Trophoblast cell (in vitro differentiated cells and primary cell): ENCODE measurements around the gene NR5A1.
A peak's percentile ranks its signal among the peaks of the same experiment; 100 is the strongest.

Experiments used
- DNase-seq, 2 donors: peaks; one replicate each; pipeline ENCODE4 v3.0.0-alpha.2; 2016
- H2AFZ ChIP-seq: 2 replicates; pipeline ENCODE4 v1.6.1; 2013; ENCODE audit warnings: low read length, moderate library complexity, mild to moderate bottlenecking; ENCODE audit not compliant: insufficient read depth, poor library complexity
- H2AK5ac ChIP-seq: 2 replicates; pipeline ENCODE4 v1.6.1; 2013; ENCODE audit warnings: mild to moderate bottlenecking, low read length
- H2BK120ac ChIP-seq: 2 replicates; pipeline ENCODE4 v1.6.1; 2013; ENCODE audit warnings: low read length, mild to moderate bottlenecking, moderate library complexity; ENCODE audit not compliant: insufficient read depth, poor library complexity
- H2BK12ac ChIP-seq: 2 replicates; pipeline ENCODE4 v1.6.1; 2013; ENCODE audit warnings: mild to moderate bottlenecking, low read length, moderate library complexity
- H2BK5ac ChIP-seq: 2 replicates; pipeline ENCODE4 v1.6.1; 2013; ENCODE audit warnings: low read length, low read depth, moderate library complexity, mild to moderate bottlenecking; ENCODE audit not compliant: poor library complexity
- H3K14ac ChIP-seq: 2 replicates; pipeline ENCODE4 v1.6.1; 2013; ENCODE audit warnings: mild to moderate bottlenecking, low read length
- H3K18ac ChIP-seq: 2 replicates; pipeline ENCODE4 v1.6.1; 2013; ENCODE audit warnings: mild to moderate bottlenecking, low read length
- H3K23ac ChIP-seq: 2 replicates; pipeline ENCODE4 v1.6.1; 2013; ENCODE audit warnings: low read length
- H3K27ac ChIP-seq: 2 replicates; pipeline ENCODE4 v1.5.1; 2013; ENCODE audit warnings: low read depth, mild to moderate bottlenecking, inconsistent platforms, low read length, moderate library complexity
- H3K27me3 ChIP-seq: 2 replicates; pipeline ENCODE4 v1.6.1; 2013; ENCODE audit warnings: inconsistent platforms, mild to moderate bottlenecking, low read length, moderate library complexity; ENCODE audit not compliant: insufficient read depth
- H3K36me3 ChIP-seq, 2 experiments: 1 replicate in 1 of 2; 2 replicates in 1 of 2; pipeline ENCODE4 v1.6.1; 2013; ENCODE audit warnings: low read length in 2 of 2, mild to moderate bottlenecking in 2 of 2, moderate library complexity in 1 of 2; ENCODE audit not compliant: insufficient read depth in 2 of 2, control insufficient read depth in 1 of 2
- H3K4ac ChIP-seq: 2 replicates; pipeline ENCODE4 v1.6.1; 2013; ENCODE audit warnings: low read depth, mild to moderate bottlenecking, low read length, moderate library complexity
- H3K4me1 ChIP-seq, 2 experiments: 1 replicate in 1 of 2; 2 replicates in 1 of 2; pipeline ENCODE4 v1.6.1; 2013; ENCODE audit warnings: low read length in 2 of 2, mild to moderate bottlenecking in 2 of 2, moderate library complexity in 1 of 2; ENCODE audit not compliant: insufficient read depth in 2 of 2, control insufficient read depth in 1 of 2
- H3K4me2 ChIP-seq: 2 replicates; pipeline ENCODE4 v1.6.1; 2013; ENCODE audit warnings: inconsistent platforms, mild to moderate bottlenecking, low read length, moderate library complexity
- H3K4me3 ChIP-seq: 2 replicates; pipeline ENCODE4 v1.5.1; 2013; ENCODE audit warnings: mild to moderate bottlenecking, low read depth, low read length, inconsistent platforms
- H3K79me1 ChIP-seq: one replicate; pipeline ENCODE4 v1.6.1; 2013; ENCODE audit warnings: low read length
- H3K79me2 ChIP-seq: 2 replicates; pipeline ENCODE4 v1.6.1; 2013; ENCODE audit warnings: low read length, mild to moderate bottlenecking; ENCODE audit not compliant: control insufficient read depth, insufficient read depth, poor library complexity
- H3K9ac ChIP-seq: 2 replicates; pipeline ENCODE4 v1.6.1; 2013; ENCODE audit warnings: mild to moderate bottlenecking, low read length
- H3K9me3 ChIP-seq: 2 replicates; pipeline ENCODE4 v1.6.1; 2013; ENCODE audit warnings: low read depth, mild to moderate bottlenecking, control low read depth, inconsistent platforms, low read length; ENCODE audit not compliant: insufficient read depth
- H4K12ac ChIP-seq: 2 replicates; pipeline ENCODE4 v1.6.1; 2013; ENCODE audit warnings: low read depth, mild to moderate bottlenecking, low read length, moderate library complexity
- H4K8ac ChIP-seq: 2 replicates; pipeline ENCODE4 v1.6.1; 2013; ENCODE audit warnings: low read depth, mild to moderate bottlenecking, low read length, moderate library complexity
- H4K91ac ChIP-seq: one replicate; pipeline ENCODE4 v1.6.1; 2013; ENCODE audit warnings: low read depth, mild to moderate bottlenecking, low read length, moderate library complexity
- WGBS: extraction: QIAGEN DNeasy Blood & Tissue Kit; methylation state at CpG from one replicate; pipeline ENCODE4 v1.1.7; 2013; ENCODE audit warnings: missing lambda C conversion rate; ENCODE audit not compliant: insufficient read length, insufficient coverage; ENCODE audit errors: extremely low coverage; 5-methylcytosine and 5-hydroxymethylcytosine counted together

The NR5A1 gene

DNA sequence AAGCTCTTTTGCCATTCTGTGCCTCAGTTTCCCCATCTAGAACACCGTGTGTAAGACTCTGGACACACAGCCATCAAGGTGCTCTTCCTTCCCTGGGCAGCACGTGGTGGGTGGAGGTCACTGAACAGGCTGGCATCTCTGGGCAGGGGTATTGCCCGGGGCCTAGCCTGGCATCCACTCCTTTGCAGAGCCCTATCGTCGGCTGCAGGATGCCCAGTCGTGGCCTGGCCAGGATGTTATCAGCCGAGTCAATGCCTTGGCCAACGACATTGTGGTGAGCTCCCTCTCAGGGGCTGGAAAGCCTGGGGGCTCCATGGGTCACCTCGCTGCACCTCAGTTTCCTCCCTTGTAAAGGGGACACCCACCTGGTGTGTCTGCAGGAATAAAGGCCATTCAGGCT is 52.9 kb downstream of the NR5A1 start:
- Histone ChIP-seq H3K4me1 (peaks cover 0 to 4% of the 10 kb centered on the region in 2 experiments), H3K27ac (no peak overlapping the region), H2BK120ac (no peak overlapping the region), H2AFZ (no peak overlapping the region), H2BK5ac (no peak overlapping the region), H3K27me3 (peaks cover 16% of the 10 kb centered on the region), H3K79me1 (no peaks in the 10 kb centered on the region), H4K12ac (no peak overlapping the region), H3K79me2 (no peaks in the 10 kb centered on the region), H3K23ac (no peak overlapping the region), H3K9me3 (peaks cover 7% of the 10 kb centered on the region), H3K4me2 (no peak overlapping the region), H3K18ac (no peak overlapping the region), H3K4ac (no peak overlapping the region), H2AK5ac (no peak overlapping the region), H3K9ac (no peak overlapping the region), H4K91ac (no peak overlapping the region), H3K36me3 (no peaks in the 10 kb centered on the region), H4K8ac (no peak overlapping the region), H3K4me3 (no peak overlapping the region), H2BK12ac (no peak overlapping the region), H3K14ac (no peak overlapping the region)
- DNase-seq = no peak
- WGBS = no CpG with 5 or more reads among the region's 9 CpGs

- no CpG with 5 or more reads among the region's 35 CpGs for WGBS
- Histone ChIP-seq H3K18ac (no peak overlapping the region), H3K9ac (no peak overlapping the region), H3K14ac (no peak overlapping the region), H3K4ac (no peak overlapping the region), H3K36me3 (no peaks in the 10 kb centered on the region), H3K79me1 (no peaks in the 10 kb centered on the region), H3K79me2 (no peaks in the 10 kb centered on the region), H3K4me1 (peaks cover 0 to 4% of the 10 kb centered on the region in 2 experiments), H3K27me3 (peaks cover 16% of the 10 kb centered on the region), H4K12ac (no peak overlapping the region), H2BK5ac (no peak overlapping the region), H3K9me3 (peaks cover 7% of the 10 kb centered on the region), H3K4me3 (no peak overlapping the region), H3K27ac (no peak overlapping the region), H2AK5ac (no peak overlapping the region), H3K4me2 (peak overlapping the region; percentile 60), H2AFZ (peak overlapping the region; percentile 30), H2BK120ac (no peak overlapping the region), H2BK12ac (no peak overlapping the region), H4K91ac (no peak overlapping the region), H3K23ac (no peak overlapping the region), H4K8ac (no peak overlapping the region)
- no peak for DNase-seq
These were observed 53.5 kb downstream of the NR5A1 start for GRCh38 chr9:124453586-124454191.

- Histone ChIP-seq H3K79me1 (no peaks in the 10 kb centered on the region), H2BK12ac (no peak overlapping the region), H3K4ac (no peak overlapping the region), H3K36me3 (no peaks in the 10 kb centered on the region), H4K91ac (no peak overlapping the region), H2AFZ (peak overlapping the region; percentile 30), H3K14ac (no peak overlapping the region), H3K4me3 (no peak overlapping the region), H3K27me3 (peaks cover 16% of the 10 kb centered on the region), H3K23ac (no peak overlapping the region), H4K12ac (no peak overlapping the region), H3K9me3 (peaks cover 7% of the 10 kb centered on the region), H3K4me1 (peaks cover 0 to 4% of the 10 kb centered on the region in 2 experiments), H2BK5ac (no peak overlapping the region), H3K9ac (no peak overlapping the region), H2AK5ac (no peak overlapping the region), H3K79me2 (no peaks in the 10 kb centered on the region), H3K4me2 (peak overlapping the region; percentile 60), H3K27ac (no peak overlapping the region), H2BK120ac (no peak overlapping the region), H4K8ac (no peak overlapping the region), H3K18ac (no peak overlapping the region)
- no CpG with 5 or more reads among the region's 85 CpGs for WGBS
- no peak for DNase-seq
These were observed 54.2 kb downstream of the NR5A1 start for GRCh38 chr9:124452841-124453585.

GRCh38 chr9:124452326-124452725 is 54.9 kb downstream of the NR5A1 start:
- Histone ChIP-seq H3K4me2 (no peak overlapping the region), H3K27me3 (peaks cover 16% of the 10 kb centered on the region), H3K4me1 (peaks cover 0 to 4% of the 10 kb centered on the region in 2 experiments), H4K91ac (no peak overlapping the region), H3K4me3 (no peak overlapping the region), H3K4ac (no peak overlapping the region), H3K14ac (no peak overlapping the region), H3K9ac (no peak overlapping the region), H3K36me3 (no peaks in the 10 kb centered on the region), H2AK5ac (no peak overlapping the region), H2AFZ (no peak overlapping the region), H4K12ac (no peak overlapping the region), H3K79me1 (no peaks in the 10 kb centered on the region), H3K27ac (no peak overlapping the region), H3K79me2 (no peaks in the 10 kb centered on the region), H4K8ac (no peak overlapping the region), H3K9me3 (peaks cover 7% of the 10 kb centered on the region), H2BK12ac (no peak overlapping the region), H3K18ac (no peak overlapping the region), H2BK5ac (no peak overlapping the region), H3K23ac (no peak overlapping the region), H2BK120ac (no peak overlapping the region)
- no CpG with 5 or more reads among the region's 19 CpGs for WGBS
- DNase-seq = peak in 1 of 2 donors; percentile 43
